ENCODE measurements around the gene KLHL10. TPM values are rescaled to one million over a fixed set of nuclear protein-coding genes. Genes with fewer than 3 reads are reported as not detected.

KLHL10 gene
- total RNA-seq, 1 donor from 2014 or later: not detected

DNA sequence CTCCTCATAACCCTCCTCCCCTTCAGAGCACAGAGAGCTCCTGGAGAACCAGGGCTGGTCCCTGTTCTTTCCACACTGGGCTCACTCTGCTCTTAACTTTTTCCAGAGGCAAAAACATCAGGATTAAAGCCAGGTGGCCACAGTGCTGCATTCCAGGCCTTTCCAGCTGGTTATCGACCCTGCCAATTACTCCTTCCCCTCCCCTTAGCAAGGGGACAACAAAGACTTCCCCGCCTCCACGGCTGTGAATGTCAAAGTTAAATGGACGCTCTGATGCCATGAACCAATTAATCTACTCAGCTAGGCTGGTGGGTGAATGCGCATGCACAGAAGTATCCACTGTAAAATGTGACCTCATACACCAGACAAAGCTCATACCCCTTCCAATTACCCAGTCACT is 58.0 kb downstream of the KLHL10 start:
- DNase-seq: no peak

DNA sequence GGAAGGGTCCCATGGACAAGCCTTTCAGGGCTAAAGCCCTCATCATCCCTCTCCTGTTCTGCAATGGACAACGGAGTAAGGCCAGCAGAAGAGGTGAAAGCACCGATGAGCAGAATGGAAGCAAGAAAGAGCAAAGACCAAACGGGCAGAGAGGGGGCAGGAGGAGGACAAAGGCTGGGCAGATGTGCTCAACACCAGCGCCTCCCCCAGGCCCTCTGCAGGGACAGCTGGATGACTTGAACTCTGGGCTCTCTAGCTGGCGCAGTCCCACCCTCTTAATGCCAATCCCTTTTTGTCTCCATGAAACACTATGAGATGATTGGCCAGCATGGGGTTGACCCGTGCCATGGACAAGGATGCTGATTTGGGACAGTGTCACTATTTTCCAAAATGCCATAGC is 59.1 kb downstream of the KLHL10 start:
- no peak for DNase-seq

Small RNAs within 50 kb of the gene (small RNA-seq; reads per million reads assigned to genes)
- not detected for gene AC125257.2

Other genes starting within 250 kb of the KLHL10 start
- not detected for gene KRT16, start 225.1 kb upstream of the KLHL10 start, total RNA-seq
- gene KRT17, start 213.2 kb upstream of the KLHL10 start, total RNA-seq: 0.31 TPM
- 95.5 TPM for gene EIF1, start 148.9 kb upstream of the KLHL10 start, total RNA-seq
- not detected for gene GAST, start 125.5 kb upstream of the KLHL10 start, total RNA-seq
- gene HAP1, start 103.2 kb upstream of the KLHL10 start, total RNA-seq: 0.16 TPM
- gene JUP, start 51.1 kb upstream of the KLHL10 start, total RNA-seq: 37.4 TPM
- 10.3 TPM for gene P3H4, start 25.9 kb upstream of the KLHL10 start, total RNA-seq
- gene FKBP10, start 24.8 kb upstream of the KLHL10 start, total RNA-seq: 11.2 TPM
- gene NT5C3B, start 1.6 kb upstream of the KLHL10 start, total RNA-seq: 85.8 TPM
- 74.9 TPM for gene KLHL11, start 27.6 kb downstream of the KLHL10 start, total RNA-seq
- gene ACLY, start 81.1 kb downstream of the KLHL10 start, total RNA-seq: 118 TPM
- 1.6 TPM for gene ODAD4, start 92.8 kb downstream of the KLHL10 start, total RNA-seq
- gene CNP, start 129.0 kb downstream of the KLHL10 start, total RNA-seq: 40.7 TPM
- 78.0 TPM for gene DNAJC7, start 179.6 kb downstream of the KLHL10 start, total RNA-seq
- gene NKIRAS2, start 182.3 kb downstream of the KLHL10 start, total RNA-seq: 31.5 TPM
- 3.7 TPM for gene C17orf113, start 212.8 kb downstream of the KLHL10 start, total RNA-seq